Neural progenitor cell (in vitro differentiated cells): ENCODE measurements around the gene WHAMM.

ENCODE experiments used
- CTCF ChIP-seq: fragments of 200-600 bp; sonication (generic); IDR thresholded peaks from 2 replicates; pipeline ENCODE4 v1.5.1; 2017; ENCODE audit warnings: antibody characterized with exemption, mild to moderate bottlenecking
- EZH2 ChIP-seq: fragments of 200-600 bp; sonication (generic); IDR thresholded peaks from 2 replicates; pipeline ENCODE4 v1.6.1; 2017; ENCODE audit warnings: antibody characterized with exemption, mild to moderate bottlenecking, moderate library complexity
- EZH2phosphoT487 ChIP-seq: fragments of 200-600 bp; sonication (generic); IDR thresholded peaks from 2 replicates; pipeline ENCODE4 v1.6.1; 2017; ENCODE audit warnings: antibody characterized with exemption

GRCh38 chr15:82789491-82789890 is 19.9 kb upstream of the WHAMM start:
- TF ChIP-seq CTCF (no peak), EZH2 (no peak), EZH2phosphoT487 (no peak)
